NCI-H748 (cell line): ENCODE measurements around the gene HPCAL1.

Experiments used
- DNase-seq: peaks from one replicate; lab custom pipeline; 2025; ENCODE audit not compliant: unreplicated experiment; lab: John Stamatoyannopoulos, UW

Gene HPCAL1

GRCh38 chr2:10385501-10385900 is 82.8 kb downstream of the HPCAL1 start:
- DNase-seq = no peak

GRCh38 chr2:10385933-10386773 is 83.4 kb downstream of the HPCAL1 start:
- DNase-seq = no peak

GRCh38 chr2:10387033-10387432 is 84.3 kb downstream of the HPCAL1 start:
- DNase-seq = no peak

- no peak for DNase-seq
These were observed 86.4 kb downstream of the HPCAL1 start for GRCh38 chr2:10388954-10389560.

- no peak for DNase-seq
These were observed 86.9 kb downstream of the HPCAL1 start for GRCh38 chr2:10389573-10389972.

- no peak for DNase-seq
These were observed 87.7 kb downstream of the HPCAL1 start for GRCh38 chr2:10390369-10390801.

- no peak for DNase-seq
These were observed 89.4 kb downstream of the HPCAL1 start for GRCh38 chr2:10392100-10392499.

GRCh38 chr2:10392548-10392947 is 89.8 kb downstream of the HPCAL1 start:
- DNase-seq = no peak

- no peak for DNase-seq
These were observed 90.4 kb downstream of the HPCAL1 start for GRCh38 chr2:10392951-10393639.

- DNase-seq = no peak
These were observed 90.9 kb downstream of the HPCAL1 start for GRCh38 chr2:10393640-10393982.

- no peak for DNase-seq
These were observed 93.2 kb downstream of the HPCAL1 start for GRCh38 chr2:10395893-10396292.

GRCh38 chr2:10396464-10396863 is 93.8 kb downstream of the HPCAL1 start:
- DNase-seq = no peak

- DNase-seq = no peak
These were observed 94.7 kb downstream of the HPCAL1 start for GRCh38 chr2:10397297-10397875.

GRCh38 chr2:10397878-10398277 is 95.2 kb downstream of the HPCAL1 start:
- DNase-seq = no peak

GRCh38 chr2:10398496-10398895 is 95.8 kb downstream of the HPCAL1 start:
- peak; percentile 37 for DNase-seq

GRCh38 chr2:10399358-10399757 is 96.7 kb downstream of the HPCAL1 start:
- DNase-seq = no peak

- no peak for DNase-seq
These were observed 97.3 kb downstream of the HPCAL1 start for GRCh38 chr2:10400002-10400401.

- DNase-seq = no peak
These were observed 97.9 kb downstream of the HPCAL1 start for GRCh38 chr2:10400568-10400977.

GRCh38 chr2:10400978-10401951 is 98.6 kb downstream of the HPCAL1 start:
- peak; percentile 31 for DNase-seq

GRCh38 chr2:10402062-10402585 is 99.4 kb downstream of the HPCAL1 start:
- no peak for DNase-seq
